ENCODE data around the gene A2M.
"Not testable (repeated sequence)": the region's sequence is repeated elsewhere in the genome, so short reads cannot be mapped to it uniquely, and the experiment has no call there.

A2M gene

DNA sequence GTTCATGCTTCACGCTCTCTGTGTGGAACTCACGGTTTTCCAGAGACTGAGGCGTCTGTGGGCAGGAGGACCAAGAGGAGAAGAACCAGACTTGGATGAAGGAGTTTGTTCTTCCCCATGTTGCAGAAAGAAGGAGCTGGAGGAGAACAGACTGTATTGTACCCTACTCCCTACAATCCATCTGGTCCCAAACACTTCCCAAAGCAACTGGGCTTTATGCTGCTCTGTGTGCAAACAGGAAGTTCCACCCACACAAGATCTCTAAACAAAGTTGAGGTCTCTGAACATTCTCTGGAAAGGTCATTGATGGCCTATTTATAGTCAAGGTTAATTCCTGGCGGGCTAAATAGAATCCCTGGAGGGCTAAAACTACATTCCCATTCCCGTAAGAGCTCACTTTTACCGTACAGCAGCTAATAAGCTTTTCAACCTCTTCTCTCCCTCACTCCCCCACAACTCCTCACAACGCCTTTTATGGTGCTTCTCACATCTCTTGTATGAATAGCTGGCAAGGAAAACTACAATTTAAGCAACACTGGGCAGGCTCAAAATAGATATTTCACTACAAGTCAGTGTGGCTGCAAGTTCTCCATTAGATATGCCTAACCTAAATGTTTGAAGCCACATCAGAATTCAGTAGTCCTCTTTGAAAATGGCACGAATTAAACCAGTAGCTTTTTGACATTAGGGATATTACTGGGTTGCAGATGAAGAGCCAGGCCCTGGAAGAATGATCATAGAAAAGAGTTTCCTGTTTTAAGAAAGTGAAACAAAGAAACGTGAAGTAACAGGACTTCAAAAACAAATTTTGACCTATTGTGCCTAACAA, at the start of gene A2M:
Gene A2M (minus strand): TSS at position 189 of the 829 bp plus-strand sequence. CDS start 70 bp downstream, at position 119.
- DNase-seq (ENCODE audit: low read depth), result no peak

DNA sequence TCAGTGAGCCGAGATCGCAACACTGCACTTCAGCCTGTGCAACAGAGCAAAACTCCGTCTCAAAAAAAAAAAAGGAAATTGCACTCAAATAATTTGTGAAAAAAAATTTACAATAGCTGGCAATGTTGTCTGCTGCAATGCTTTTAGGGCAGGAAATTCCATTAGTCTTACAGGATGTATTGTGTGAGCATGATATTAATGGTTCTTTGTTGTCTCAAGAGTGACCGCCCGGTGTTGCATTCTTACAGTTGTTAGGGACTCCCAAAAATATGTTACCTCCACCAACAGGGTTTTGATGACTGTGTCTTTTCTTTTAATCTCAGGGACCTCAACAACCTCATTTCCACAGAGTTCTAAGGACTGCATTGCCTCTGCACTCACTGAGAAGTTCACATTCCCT, 47.7 kb upstream of the A2M start:
- no peak for DNase-seq (ENCODE audit: low read depth)

DNA sequence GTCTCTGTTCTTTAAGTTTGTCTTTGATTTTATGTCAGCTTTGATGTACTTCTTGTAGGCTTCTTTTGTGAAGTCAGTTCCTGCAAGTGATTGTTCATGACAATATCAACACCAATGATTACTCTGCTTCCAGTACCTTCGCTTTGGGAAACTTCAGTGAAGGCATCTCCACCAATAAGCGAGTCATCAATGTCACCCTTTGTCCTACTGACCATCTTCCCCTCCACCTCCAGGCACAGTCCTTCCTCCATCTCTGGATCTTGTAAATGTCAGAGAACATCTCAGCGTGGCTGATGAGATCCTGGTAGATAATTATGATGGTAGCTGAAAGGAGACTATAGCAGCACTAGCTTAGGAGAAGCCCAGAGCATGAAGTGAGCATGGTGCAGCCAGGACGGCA, 40.4 kb upstream of the A2M start:
- DNase-seq (ENCODE audit: low read depth), result no peak

DNA sequence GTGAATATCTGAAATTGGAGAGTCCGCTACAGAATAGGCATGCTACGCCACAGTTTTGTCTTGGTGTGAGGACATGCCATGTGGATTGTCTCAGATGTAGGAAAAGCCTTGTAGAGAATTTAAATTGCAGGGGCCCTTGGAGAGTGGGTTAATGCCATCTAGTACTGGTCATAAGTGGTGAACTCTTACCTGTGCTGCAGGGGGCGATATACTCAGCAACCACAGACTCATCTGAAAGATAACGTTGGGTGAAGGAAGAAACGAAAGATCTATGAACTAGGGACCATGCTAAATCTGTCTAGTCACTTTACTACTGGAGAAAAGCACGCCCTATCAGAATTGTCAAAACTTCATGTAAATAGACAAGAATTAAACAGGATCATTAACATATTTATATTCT, 33.7 kb upstream of the A2M start:
- no peak for DNase-seq (ENCODE audit: low read depth)

DNA sequence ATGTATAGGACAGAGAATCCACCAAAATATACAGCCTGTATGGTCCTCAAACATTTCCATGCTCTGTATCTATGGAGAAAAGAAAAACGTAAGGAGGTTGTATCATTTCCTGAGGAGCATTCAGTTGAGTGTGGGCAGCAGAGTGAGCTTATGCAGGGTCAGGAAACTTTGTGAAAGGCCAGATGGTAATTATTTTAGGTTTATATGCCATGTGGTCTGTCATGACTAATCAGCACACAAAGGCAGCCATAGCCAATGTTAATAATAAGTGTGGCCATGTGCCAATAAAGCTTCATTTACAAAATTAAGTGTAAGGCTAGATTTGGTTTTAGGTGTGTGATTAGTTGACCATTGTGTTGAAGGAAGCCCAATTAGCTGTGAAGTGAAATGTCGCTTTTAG, 33.2 kb upstream of the A2M start:
- DNase-seq (ENCODE audit: low read depth), result no peak

DNA sequence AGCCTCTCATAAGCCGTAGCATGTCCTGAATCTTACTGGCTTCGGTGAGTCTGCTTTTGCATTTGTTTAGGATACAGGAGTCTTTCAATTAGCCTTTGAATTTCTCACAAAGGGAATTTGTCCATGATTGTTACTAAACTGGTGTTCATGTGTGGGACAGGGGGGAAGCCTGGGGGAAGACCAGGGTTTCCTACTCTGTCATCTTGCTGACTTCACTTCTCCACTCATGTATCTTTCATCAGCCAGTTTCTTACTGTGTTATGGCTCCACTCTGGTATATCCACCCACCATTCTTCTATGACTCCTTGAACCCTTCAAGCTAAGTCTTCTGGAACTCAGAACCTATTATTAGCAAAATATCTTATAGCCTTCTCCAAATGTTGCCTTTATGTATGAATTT, 31.7 kb upstream of the A2M start:
- no peak for DNase-seq (ENCODE audit: low read depth)

DNA sequence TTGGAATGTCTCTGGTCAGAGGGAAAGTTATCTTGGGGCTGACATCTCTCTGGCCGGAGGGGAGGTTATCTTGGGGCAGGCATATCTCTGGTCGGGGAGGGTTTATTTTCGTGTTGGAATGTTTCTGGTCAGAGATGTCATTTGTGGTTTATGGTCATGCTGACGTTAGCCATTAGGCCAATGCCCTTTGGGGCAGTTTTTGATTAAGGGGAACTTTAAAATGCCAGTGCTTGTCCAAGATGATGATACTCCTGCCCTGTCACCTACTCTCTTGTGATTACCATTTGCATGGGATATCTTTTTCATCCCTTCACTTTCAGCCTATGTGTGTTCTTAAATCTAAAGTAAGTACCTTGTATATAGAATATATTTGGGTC, 29.0 kb upstream of the A2M start:
- DNase-seq (ENCODE audit: low read depth), result no peak

DNA sequence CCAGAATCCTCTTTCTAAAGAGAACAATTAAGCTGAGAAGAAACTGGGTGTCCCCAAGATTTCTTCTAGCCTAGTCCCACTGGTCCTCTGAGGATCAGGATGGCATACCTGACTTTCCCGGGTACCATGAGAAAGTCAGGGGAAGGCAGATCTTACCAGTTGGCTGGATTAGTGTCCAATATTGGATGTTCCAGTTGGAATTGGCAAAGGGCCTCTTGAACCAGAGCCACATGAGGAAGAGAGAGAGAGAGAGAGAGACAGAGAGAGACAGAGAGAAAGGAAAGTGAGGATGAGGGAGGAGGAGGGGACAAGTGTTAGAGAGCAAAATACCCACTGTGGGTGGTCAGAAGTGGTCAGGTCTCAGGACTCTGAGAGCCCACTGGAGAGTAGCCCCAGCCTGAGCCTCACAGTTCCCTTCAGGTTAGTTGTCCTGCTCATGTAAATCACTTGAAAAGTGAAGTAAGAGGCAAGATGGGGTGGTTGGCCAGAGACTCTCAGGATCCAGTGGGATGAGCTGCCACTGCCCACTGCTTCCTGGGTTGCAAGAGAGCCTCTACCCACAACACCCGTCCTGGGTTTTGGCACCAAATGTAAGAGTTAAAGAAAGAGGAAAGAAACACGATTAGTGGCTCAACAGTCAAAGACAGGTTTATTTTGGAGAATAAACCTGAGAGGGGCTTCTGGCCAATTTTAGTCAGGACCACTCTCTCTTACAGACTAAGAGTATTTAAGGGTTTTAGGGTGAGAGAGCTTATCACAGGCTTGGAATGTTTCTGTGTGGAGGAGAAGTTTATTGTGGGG, 28.4 kb upstream of the A2M start:
- no peak for DNase-seq (ENCODE audit: low read depth)

DNA sequence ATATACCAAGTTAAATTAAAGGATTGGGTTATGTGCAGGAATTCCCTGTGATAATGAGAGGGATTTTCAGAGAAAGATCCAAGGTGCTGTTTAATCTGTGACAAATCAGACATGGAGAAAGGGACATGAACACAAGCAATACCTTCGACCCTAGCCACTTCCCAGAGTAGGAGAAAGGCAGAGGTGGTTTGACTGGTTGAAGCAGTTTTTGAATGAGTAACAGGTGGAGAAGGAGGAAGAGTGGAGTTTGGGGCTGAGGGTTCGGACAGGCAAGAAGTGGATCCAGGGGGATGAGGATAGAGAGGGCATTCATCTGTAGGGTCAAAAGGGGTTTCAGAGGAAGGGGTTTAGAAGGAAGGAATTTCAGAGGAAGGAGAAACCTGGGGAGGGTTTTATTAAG, 27.4 kb upstream of the A2M start:
- no peak for DNase-seq (ENCODE audit: low read depth)

DNA sequence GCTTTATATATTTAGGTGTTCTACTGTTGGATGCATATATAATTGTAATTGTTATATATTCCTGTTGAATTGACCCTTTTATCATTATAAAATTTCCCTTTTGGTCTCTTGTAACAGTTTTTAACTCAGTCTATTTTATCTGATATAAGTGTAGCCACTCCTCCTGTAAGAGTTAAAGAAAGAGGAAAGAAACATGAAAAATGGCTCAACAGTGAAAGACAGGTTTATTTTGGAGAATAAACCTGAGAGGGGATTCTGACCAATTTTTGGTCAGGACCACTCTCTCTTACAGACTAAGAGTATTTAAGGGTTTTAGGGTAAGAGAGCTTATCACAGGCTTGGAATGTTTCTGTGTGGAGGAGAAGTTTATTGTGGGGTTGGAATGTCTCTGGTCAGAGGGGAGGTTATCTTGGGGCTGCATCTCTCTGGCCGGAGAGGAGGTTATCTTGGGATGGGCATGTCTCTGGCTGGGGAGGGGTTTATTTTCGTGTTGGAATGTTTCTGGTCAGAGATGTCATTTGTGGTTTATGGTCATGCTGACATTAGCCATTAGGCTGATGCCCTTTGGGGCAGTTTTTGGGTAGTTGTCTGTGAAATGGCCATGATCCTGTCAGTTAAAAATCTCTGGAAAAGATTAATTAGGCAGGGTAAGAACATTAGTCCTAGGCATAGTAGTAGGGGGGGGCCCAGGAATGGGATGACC, 24.0 kb upstream of the A2M start:
- not testable (repeated sequence) for DNase-seq (ENCODE audit: low read depth)

DNA sequence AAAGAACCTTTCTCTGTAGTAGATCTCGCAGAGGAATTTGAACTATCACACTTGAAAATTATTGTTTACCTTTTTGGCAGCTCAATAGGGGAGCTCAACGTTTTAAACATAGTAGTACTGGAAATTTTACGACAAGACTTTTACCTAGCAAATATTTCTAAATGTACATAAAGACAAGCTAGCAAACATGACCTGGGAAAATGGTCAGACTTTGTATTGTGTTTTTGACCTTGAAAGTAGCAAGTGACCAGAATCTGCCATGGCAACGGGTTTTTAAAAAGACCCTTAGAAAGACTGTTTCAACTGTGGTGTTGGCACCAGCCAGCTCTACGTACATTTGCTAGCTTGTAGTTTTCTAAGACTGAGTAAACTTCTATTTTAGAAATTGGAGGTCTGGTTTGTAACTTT, 20.2 kb upstream of the A2M start:
- no peak for DNase-seq (ENCODE audit: low read depth)

DNA sequence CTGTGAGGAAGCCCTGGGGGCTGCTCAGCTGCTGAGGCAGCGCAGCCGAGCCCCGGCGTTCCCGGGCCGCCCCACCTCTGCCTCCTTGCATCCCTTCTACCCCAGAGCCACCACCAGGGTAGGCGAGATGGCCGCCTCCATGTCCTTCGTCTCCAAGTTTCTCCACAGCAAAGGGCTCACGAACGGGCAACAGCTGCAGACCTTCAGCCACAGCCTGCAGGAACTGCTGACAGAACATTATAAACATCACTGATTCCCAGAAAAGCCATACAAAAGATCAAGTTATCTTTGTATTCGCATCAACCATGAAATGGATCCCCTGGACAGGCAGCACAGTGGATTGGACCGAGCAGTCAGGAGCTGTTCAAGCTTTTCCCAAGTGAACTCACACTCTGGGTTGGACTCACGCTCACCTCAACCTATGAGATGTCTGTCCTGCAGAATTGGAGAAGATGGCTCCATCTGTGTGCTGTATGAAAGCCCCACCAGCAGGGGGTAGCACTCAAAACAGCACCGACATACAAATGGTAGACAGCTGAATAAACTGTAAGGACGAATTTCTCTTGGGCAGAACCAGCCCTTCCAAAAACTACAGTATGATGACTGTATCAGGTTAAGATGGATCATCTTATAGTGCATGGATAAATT, 19.4 kb upstream of the A2M start:
- DNase-seq (ENCODE audit: low read depth), result no peak

DNA sequence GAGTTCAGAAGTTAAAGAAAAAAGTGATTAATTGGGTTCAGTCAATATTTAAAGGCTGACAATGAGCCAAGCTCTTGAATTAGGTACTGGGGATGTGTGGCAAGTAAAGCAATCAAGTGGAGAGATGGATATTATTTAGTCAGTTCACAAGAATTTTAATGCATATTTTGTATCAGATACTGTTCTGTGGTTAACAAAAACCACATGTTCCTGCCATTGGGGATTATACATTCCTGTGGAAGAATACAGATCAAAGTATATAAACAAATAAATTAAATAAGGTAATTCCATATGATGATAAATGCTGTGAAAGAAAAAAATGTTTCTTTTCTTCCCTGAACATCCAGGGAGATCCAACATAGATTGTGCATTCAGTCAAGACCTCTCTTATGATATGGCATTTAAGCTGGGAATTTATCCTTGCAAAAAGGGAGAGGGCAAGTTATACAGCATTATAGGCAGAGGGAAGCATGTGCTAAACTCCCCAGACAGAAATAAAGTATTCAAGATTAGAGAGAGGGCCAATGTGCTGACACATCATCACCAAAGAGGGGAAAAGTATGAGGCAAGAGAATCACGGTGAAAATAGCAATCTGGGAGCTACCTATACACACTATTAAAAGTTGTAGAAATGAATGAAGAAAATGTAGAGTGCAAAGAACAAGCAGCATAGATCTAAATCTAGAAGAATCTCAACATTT, 17.6 kb upstream of the A2M start:
- DNase-seq (ENCODE audit: low read depth), result no peak

DNA sequence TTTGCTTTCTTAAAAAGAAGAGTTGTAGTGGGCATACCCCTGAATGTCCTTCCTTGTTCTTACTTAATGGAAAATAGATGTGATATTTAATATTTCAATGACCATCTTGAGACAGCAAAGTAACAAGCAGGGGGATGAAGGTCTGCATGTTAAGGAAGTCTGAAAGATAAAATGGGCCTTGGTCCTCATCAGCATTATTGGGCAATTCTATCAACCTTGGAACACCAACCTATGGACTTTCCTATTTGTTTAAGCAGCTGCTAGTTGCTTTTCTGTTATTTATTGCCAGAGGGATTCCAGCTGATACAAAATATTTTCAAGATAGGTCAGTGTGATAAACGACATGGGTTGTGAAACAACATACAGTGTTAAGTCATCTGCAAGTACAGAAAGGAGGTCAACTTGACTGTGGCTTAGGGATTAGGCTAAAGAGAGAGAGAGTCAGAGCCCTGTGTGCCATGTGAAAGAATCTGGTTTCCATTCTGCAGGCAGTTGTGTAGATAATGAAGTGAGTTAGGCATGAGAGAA, 16.4 kb upstream of the A2M start:
- DNase-seq (ENCODE audit: low read depth), result no peak

DNA sequence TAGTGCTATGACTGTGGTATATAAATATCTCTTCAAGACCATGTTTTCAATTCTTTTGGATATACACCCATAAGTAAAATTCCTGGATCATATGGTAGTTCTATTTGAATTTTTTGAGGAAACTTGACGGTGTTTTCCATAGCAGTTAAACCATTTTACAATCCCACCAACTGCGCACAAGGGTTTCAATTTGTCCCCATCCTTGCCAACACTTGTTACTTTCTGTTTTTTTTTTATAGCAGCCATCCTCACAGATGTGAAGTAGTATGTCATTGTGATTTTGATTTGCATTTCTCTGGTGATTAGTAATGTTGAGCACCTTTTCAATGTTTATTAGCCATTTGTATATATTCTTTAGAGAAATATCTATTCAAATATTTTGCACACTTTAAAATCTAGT, 14.5 kb upstream of the A2M start:
- no peak for DNase-seq (ENCODE audit: low read depth)

DNA sequence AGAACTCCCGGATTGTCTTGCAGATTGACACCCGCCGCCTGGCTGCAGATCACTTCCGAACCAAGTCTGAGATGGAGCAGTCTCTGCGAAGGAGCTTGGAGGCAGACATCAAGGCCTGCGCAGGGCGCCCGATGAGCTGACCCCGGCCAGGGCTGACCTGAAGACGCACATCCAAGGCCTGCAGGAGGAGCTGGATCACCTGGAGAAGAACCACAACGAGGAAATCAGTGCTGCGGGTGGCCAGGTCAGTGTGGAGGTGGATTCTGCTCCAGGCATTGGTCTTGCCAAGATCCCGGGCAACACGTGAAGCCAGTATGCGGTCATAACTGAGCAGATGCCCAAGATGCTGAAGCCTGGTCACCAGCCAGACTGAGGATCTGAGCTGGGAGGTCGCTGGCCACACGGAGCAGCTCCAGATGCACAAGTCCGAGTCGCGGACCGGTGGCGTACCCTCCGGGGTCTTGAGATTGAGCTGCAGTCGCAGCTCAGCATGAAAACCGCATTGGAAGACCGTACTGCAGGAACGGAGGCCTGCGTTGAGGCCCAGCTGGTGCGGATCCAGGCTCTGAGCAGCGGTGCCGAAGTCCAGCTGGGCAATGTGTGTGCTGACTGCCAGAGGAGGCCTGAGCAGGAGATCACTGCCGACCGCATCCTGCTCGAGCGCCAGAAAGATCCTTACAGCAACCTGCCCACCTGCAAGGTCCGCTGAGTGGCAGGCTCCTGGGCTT, 12.4 kb upstream of the A2M start:
- DNase-seq (ENCODE audit: low read depth), result no peak

DNA sequence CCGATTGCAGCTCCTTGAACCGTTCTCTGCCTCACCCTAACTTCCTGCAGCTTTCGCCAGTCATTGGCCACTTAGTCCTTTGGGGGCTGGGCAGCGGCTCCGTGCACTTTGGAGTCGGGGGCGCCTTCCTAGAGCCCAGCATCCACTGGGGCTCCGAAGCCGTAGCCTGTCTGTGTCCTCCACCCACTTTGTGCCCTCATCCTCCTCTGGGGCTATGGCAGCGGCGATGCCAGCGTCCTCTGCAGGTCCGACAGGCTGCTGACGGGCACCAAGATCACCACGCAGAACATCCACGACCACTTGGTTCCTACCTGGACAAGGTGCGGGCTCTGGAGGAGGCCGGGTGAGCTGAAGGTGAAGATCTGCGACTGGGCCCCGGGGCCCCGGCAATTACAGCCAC, 11.8 kb upstream of the A2M start:
- no peak for DNase-seq (ENCODE audit: low read depth)

DNA sequence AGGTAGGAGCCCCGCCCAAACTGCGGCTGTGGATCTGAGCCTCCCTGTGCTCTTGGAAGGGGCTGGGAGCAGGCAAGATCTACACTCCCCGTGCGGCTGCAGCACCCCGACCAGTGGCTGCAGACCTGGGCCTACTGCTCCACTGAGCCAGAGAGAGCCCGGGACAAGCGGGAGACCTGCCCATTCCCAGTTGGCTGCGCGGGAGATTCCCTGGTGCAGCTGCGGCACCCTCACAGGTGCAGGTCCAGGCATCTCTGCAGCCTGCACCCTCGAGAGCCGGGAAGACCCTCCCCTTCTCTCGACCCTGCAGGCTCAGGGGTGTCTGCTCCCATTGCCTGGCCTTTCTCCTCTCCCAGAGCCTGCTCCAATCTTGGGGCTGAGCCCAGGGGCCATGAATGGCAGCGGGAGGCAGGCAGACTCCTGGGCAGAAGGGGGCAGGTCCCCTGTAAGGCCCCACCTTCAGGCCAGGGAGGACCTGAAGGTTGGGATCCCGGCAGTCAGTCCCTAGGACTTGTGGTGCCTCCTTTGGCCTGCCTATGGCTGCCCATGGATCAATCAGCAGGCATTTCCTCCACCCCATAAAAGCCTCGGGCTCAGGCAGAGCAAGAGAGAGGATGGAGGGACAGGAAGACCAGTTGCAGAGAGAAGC, 8.8 kb upstream of the A2M start:
- no peak for DNase-seq (ENCODE audit: low read depth)

DNA sequence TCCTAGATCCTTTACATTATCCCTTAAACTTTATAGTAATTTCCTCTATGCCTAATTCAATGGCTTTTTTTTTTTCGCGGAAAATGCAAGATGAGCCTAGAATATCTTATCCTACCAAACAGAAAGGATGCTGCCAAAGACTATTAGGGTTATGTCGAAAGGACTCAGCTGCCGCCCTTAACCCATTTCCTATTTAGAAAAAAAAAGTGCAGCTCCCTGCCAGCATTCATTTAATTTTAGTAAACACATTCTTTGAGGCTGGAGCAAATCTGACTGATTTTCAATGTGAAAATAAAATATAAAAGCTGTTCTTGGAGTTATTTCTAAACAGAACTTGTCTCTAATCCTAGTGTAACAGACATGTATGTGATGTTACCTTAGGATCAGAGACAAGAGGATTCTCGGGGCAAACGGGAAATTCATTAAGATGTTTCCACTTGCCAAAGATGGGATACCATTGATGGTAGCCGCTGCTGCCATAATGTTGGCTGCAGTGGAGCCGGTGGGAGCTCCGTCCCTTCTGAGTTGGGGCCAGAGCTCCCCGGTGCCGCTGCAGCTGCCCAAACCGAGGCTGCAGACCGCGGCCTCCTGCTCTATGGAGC, 8.2 kb upstream of the A2M start:
- no peak for DNase-seq (ENCODE audit: low read depth)

DNA sequence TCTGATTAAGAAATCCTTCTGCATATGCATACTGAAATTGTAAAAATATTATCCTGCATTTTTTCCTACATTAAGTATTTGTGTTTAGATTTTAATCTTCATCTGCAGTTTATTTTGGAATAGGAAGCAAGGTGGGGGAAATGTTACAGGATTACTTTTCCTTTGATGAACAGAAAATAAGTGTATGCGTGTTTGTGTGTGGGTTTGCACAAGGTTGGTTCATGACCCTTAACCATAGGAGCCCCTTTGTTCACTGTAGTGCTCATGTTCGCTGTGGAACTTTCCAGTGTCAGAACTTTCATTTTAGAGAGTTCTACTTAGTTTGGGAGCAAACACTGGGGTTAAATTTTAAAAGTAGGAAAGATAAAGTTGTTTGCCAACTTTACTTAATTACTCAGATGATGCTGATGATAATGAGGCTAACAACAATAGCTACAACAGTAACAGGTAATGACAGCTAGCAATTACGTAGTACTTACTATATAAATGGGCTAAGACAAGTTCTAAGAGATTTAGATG, 6.4 kb upstream of the A2M start:
- DNase-seq (ENCODE audit: low read depth), result no peak
